Measurements from ENCODE around the gene MYO18A.

The MYO18A gene

GRCh38 chr17:29108823-29109476 lies 71.2 kb downstream of the MYO18A start:
- Histone ChIP-seq H3K9me3 (ENCODE audit: control insufficient read depth in 1 of 2, low read length in 2 of 2) (no peaks in the 10 kb centered on the region), H3K27me3 (ENCODE audit: low read depth, low read length) (no peaks in the 10 kb centered on the region), H3K36me3 (ENCODE audit: control insufficient read depth in 1 of 2, insufficient read depth in 2 of 2, low read length in 2 of 2) (peaks cover 24 to 82% of the 10 kb centered on the region in 2 donors), H3K27ac (ENCODE audit: low read length) (no peak overlapping the region), H3K4me3 (ENCODE audit: low read depth in 1 of 2, low read length in 2 of 2) (no peak overlapping the region), H3K4me1 (ENCODE audit: control insufficient read depth in 1 of 2, insufficient read depth in 2 of 2, low read length in 2 of 2) (peaks cover 0 to 8% of the 10 kb centered on the region in 2 donors)

DNA sequence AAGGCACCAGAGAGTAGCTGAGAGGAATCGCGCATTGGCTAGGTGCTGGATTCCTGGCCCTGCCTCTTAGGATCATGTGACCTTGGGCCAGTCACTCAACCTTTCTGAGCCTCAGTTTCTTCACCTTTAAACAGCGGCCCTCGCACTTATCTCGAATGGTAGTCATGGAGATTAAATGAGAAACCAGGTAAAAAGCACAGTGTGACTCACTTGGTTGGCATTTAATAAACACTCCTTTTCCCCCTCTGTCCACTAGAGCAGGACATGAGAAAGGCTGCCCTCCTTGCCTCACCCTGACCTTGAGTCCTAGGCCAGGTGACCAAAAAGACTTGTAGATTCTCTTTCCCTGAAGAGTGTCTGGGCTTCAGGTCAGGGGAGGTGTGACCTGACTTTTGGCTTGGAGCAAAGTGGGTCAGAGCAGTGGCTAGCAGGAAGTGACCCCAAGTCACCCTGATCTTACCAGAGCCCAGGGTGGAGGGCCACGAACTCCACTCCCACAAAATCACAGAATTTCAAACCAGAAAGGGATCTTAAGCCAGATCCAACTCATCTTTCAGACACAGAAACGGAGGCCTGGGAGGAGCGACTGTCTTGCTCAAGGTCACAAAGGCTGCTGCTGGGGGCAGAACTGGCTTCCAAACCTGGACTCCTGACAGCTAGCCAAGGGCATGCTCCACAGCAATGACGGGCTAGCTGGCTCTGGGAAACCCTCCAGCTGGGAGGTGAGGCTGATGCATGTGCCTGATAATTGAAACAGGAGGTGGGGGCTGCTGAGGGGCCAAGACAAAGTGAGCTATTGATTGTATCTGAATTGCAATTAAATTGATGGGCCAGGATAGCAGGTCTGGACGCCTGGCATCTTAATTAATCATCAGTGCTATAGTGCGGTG lies 72.0 kb downstream of the MYO18A start:
- peaks cover 20 to 84% of the 10 kb centered on the region in 2 donors for H3K36me3 ChIP-seq (ENCODE audit: control insufficient read depth in 1 of 2, insufficient read depth in 2 of 2, low read length in 2 of 2)
- H3K27ac ChIP-seq (ENCODE audit: low read length), result no peak overlapping the region

GRCh38 chr17:29107084-29107483 lies 73.1 kb downstream of the MYO18A start:
- Histone ChIP-seq H3K4me1 (ENCODE audit: control insufficient read depth in 1 of 2, insufficient read depth in 2 of 2, low read length in 2 of 2) (peaks cover 0 to 5% of the 10 kb centered on the region in 2 donors), H3K4me3 (ENCODE audit: low read depth in 1 of 2, low read length in 2 of 2) (no peak overlapping the region), H3K27me3 (ENCODE audit: low read depth, low read length) (no peaks in the 10 kb centered on the region), H3K27ac (ENCODE audit: low read length) (no peak overlapping the region), H3K9me3 (ENCODE audit: control insufficient read depth in 1 of 2, low read length in 2 of 2) (no peaks in the 10 kb centered on the region), H3K36me3 (ENCODE audit: control insufficient read depth in 1 of 2, insufficient read depth in 2 of 2, low read length in 2 of 2) (peaks cover 27 to 81% of the 10 kb centered on the region in 2 donors)

More for the DNA sequence above, 72.0 kb downstream of the MYO18A start:
- Histone ChIP-seq H3K4me3 (ENCODE audit: low read depth in 1 of 2, low read length in 2 of 2) (no peak overlapping the region), H3K9me3 (ENCODE audit: control insufficient read depth in 1 of 2, low read length in 2 of 2) (no peaks in the 10 kb centered on the region), H3K27me3 (ENCODE audit: low read depth, low read length) (no peaks in the 10 kb centered on the region), H3K4me1 (ENCODE audit: control insufficient read depth in 1 of 2, insufficient read depth in 2 of 2, low read length in 2 of 2) (peaks cover 0 to 8% of the 10 kb centered on the region in 2 donors)

DNA sequence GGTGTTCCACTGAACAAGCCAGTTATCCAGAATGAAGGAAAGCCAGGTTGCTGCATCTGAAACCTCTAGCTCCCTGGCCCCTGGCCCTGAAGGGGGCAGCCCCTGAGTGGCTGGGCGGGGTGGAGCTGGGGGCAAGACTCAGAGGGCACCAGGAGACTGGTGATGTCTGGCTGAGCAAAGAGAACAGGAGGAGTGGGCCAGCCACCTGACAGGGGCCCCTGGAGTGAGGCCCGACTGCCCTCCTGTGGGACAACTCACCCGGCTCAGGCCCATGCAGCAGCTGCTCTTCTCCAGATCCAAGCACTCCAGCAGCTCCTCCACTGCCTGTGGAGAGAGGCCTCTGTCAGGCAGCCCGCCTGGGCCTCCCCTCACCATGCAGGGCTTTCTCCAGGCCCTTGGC lies 76.9 kb downstream of the MYO18A start:
- peaks cover 34 to 83% of the 10 kb centered on the region in 2 donors for H3K36me3 ChIP-seq (ENCODE audit: control insufficient read depth in 1 of 2, insufficient read depth in 2 of 2, low read length in 2 of 2)
- no peak overlapping the region for H3K4me3 ChIP-seq (ENCODE audit: low read depth in 1 of 2, low read length in 2 of 2)
- H3K4me1 ChIP-seq (ENCODE audit: control insufficient read depth in 1 of 2, insufficient read depth in 2 of 2, low read length in 2 of 2), result no peaks in the 10 kb centered on the region
- no peak overlapping the region for H3K27ac ChIP-seq (ENCODE audit: low read length)
- H3K27me3 ChIP-seq (ENCODE audit: low read depth, low read length), result no peaks in the 10 kb centered on the region
- H3K9me3 ChIP-seq (ENCODE audit: control insufficient read depth in 1 of 2, low read length in 2 of 2), result no peaks in the 10 kb centered on the region

DNA sequence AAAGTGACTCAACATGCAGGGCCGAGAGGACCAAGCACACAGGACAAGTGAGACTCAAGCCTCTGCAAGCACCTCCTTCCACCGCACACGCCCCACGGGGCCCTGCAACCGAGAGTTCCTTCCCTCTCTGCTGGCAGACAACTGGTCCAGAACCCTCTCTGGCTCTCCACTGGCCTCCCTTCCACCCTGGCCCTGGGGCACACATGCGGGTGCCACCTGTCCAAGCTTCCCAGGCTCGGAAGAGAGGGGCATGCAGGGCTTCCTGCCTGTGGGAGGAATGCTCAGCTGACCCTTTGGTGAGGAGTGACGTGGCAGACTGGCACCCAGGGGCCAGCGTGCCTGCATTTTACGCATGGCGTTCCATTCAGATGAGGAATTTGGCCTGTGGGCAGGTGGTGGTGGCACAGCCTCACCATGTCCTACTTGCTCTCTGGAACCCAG lies 77.4 kb downstream of the MYO18A start:
- H3K4me3 ChIP-seq (ENCODE audit: low read depth in 1 of 2, low read length in 2 of 2), result no peak overlapping the region
- H3K9me3 ChIP-seq (ENCODE audit: control insufficient read depth in 1 of 2, low read length in 2 of 2), result no peaks in the 10 kb centered on the region
- H3K27ac ChIP-seq (ENCODE audit: low read length), result no peak overlapping the region
- no peaks in the 10 kb centered on the region for H3K4me1 ChIP-seq (ENCODE audit: control insufficient read depth in 1 of 2, insufficient read depth in 2 of 2, low read length in 2 of 2)
- H3K36me3 ChIP-seq (ENCODE audit: control insufficient read depth in 1 of 2, insufficient read depth in 2 of 2, low read length in 2 of 2), result peaks cover 40 to 85% of the 10 kb centered on the region in 2 donors
- no peaks in the 10 kb centered on the region for H3K27me3 ChIP-seq (ENCODE audit: low read depth, low read length)

GRCh38 chr17:29102046-29102445 lies 78.2 kb downstream of the MYO18A start:
- Histone ChIP-seq H3K27me3 (ENCODE audit: low read depth, low read length) (no peaks in the 10 kb centered on the region), H3K36me3 (ENCODE audit: control insufficient read depth in 1 of 2, insufficient read depth in 2 of 2, low read length in 2 of 2) (peaks cover 45 to 92% of the 10 kb centered on the region in 2 donors), H3K4me3 (ENCODE audit: low read depth in 1 of 2, low read length in 2 of 2) (no peak overlapping the region), H3K4me1 (ENCODE audit: control insufficient read depth in 1 of 2, insufficient read depth in 2 of 2, low read length in 2 of 2) (no peaks in the 10 kb centered on the region), H3K27ac (ENCODE audit: low read length) (no peak overlapping the region), H3K9me3 (ENCODE audit: control insufficient read depth in 1 of 2, low read length in 2 of 2) (no peaks in the 10 kb centered on the region)

GRCh38 chr17:29100296-29100695 lies 79.9 kb downstream of the MYO18A start:
- Histone ChIP-seq H3K9me3 (ENCODE audit: control insufficient read depth in 1 of 2, low read length in 2 of 2) (no peaks in the 10 kb centered on the region), H3K27ac (ENCODE audit: low read length) (no peak overlapping the region), H3K4me1 (ENCODE audit: control insufficient read depth in 1 of 2, insufficient read depth in 2 of 2, low read length in 2 of 2) (no peaks in the 10 kb centered on the region), H3K36me3 (ENCODE audit: control insufficient read depth in 1 of 2, insufficient read depth in 2 of 2, low read length in 2 of 2) (peaks cover 51 to 92% of the 10 kb centered on the region in 2 donors), H3K4me3 (ENCODE audit: low read depth in 1 of 2, low read length in 2 of 2) (no peak overlapping the region), H3K27me3 (ENCODE audit: low read depth, low read length) (no peaks in the 10 kb centered on the region)

- Histone ChIP-seq H3K9me3 (ENCODE audit: control insufficient read depth in 1 of 2, low read length in 2 of 2) (no peaks in the 10 kb centered on the region), H3K27me3 (ENCODE audit: low read depth, low read length) (no peaks in the 10 kb centered on the region), H3K4me1 (ENCODE audit: control insufficient read depth in 1 of 2, insufficient read depth in 2 of 2, low read length in 2 of 2) (no peaks in the 10 kb centered on the region), H3K27ac (ENCODE audit: low read length) (no peak overlapping the region), H3K4me3 (ENCODE audit: low read depth in 1 of 2, low read length in 2 of 2) (no peak overlapping the region), H3K36me3 (ENCODE audit: control insufficient read depth in 1 of 2, insufficient read depth in 2 of 2, low read length in 2 of 2) (peaks cover 57 to 93% of the 10 kb centered on the region in 2 donors)
Measured at GRCh38 chr17:29099527-29099926, 80.7 kb downstream of the MYO18A start.

DNA sequence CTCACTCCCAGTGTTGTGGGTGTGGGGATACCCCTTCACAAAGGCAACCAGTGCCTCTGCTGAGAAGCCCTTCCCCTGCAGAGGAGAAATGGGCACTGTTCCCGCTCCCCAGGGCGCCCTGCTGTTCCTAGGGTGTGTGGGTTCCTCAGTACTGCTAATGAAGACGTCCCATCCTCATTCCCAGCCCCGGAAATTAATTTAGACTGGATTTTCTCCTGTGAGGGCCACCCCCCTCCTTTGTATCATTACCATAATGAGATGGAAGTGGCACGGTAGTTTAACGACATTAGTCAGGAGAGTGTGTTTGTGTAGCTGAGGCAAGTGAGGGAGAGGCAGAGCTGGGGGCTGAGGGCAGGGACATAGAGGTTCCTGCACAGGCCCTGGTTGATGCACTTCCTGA lies 84.1 kb downstream of the MYO18A start:
- no peaks in the 10 kb centered on the region for H3K9me3 ChIP-seq (ENCODE audit: control insufficient read depth in 1 of 2, low read length in 2 of 2)
- H3K27ac ChIP-seq (ENCODE audit: low read length), result no peak overlapping the region
- H3K4me1 ChIP-seq (ENCODE audit: control insufficient read depth in 1 of 2, insufficient read depth in 2 of 2, low read length in 2 of 2), result no peaks in the 10 kb centered on the region
- peaks cover 77 to 95% of the 10 kb centered on the region in 2 donors for H3K36me3 ChIP-seq (ENCODE audit: control insufficient read depth in 1 of 2, insufficient read depth in 2 of 2, low read length in 2 of 2)
- H3K27me3 ChIP-seq (ENCODE audit: low read depth, low read length), result no peaks in the 10 kb centered on the region
- no peak overlapping the region for H3K4me3 ChIP-seq (ENCODE audit: low read depth in 1 of 2, low read length in 2 of 2)

DNA sequence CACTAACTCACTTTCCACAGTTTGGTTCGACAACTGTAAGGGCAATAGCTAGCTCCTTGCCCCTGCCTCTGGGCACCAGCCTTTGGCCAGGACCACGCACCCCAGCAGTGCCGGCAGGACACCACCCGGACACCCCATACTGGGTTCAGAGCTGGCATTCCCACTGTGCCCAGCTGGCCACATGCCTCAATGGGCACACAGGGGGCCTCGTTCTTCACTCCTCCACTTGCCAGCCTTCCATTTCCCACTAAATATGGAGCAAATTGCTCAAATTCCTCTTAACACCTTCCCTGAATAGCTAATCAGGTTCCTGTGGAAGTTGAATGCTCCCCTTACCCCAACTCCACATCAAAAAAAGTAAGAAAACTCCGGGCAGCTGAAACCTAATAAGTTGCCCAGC lies 84.8 kb downstream of the MYO18A start:
- Histone ChIP-seq H3K4me3 (ENCODE audit: low read depth in 1 of 2, low read length in 2 of 2) (no peak overlapping the region), H3K9me3 (ENCODE audit: control insufficient read depth in 1 of 2, low read length in 2 of 2) (no peaks in the 10 kb centered on the region), H3K27me3 (ENCODE audit: low read depth, low read length) (no peaks in the 10 kb centered on the region), H3K4me1 (ENCODE audit: control insufficient read depth in 1 of 2, insufficient read depth in 2 of 2, low read length in 2 of 2) (no peaks in the 10 kb centered on the region), H3K36me3 (ENCODE audit: control insufficient read depth in 1 of 2, insufficient read depth in 2 of 2, low read length in 2 of 2) (peaks cover 81 to 99% of the 10 kb centered on the region in 2 donors), H3K27ac (ENCODE audit: low read length) (no peak overlapping the region)

DNA sequence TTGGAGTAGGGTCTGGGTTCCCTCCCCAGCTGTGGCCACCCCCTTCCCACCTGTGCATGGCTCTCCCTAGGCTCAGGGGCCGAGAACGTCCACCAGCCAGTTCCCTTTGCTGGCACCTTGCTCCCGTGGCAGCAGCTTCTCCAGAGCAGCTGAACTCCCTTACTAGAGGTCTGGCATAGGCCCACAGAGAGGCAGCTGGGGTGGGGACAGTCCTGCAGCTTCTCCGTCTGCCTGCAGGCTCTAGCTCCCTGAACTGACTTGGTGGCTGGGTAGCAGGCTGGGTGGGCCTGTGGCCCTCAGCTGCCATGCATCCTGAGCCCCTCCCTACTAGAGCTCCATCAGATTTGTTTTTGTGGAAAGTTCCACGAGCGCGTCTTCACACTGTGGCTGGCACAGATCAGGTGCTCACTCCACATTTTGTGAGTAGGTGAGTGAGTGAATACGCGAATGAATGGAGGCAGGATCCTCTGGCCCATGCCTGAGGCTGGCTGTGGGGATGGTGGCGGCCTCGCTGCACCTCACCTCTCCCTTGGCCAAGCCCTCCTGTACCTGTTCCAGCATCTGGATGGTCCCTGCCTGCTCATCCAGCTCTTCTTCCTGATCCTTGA lies 86.0 kb downstream of the MYO18A start:
- Histone ChIP-seq H3K27me3 (ENCODE audit: low read depth, low read length) (no peaks in the 10 kb centered on the region), H3K27ac (ENCODE audit: low read length) (no peak overlapping the region), H3K4me3 (ENCODE audit: low read depth in 1 of 2, low read length in 2 of 2) (no peak overlapping the region), H3K36me3 (ENCODE audit: control insufficient read depth in 1 of 2, insufficient read depth in 2 of 2, low read length in 2 of 2) (peaks cover 90 to 92% of the 10 kb centered on the region in 2 donors), H3K4me1 (ENCODE audit: control insufficient read depth in 1 of 2, insufficient read depth in 2 of 2, low read length in 2 of 2) (peaks cover 0 to 6% of the 10 kb centered on the region in 2 donors), H3K9me3 (ENCODE audit: control insufficient read depth in 1 of 2, low read length in 2 of 2) (no peaks in the 10 kb centered on the region)
